K562 (cell line): ENCODE results near the gene NFE2. TPM values are rescaled to one million over a fixed set of nuclear protein-coding genes. Genes with fewer than 3 reads are reported as not detected.
A peak's percentile ranks its signal among the peaks of the same experiment; 100 is the strongest.

Experiments
- ARID2 ChIP-seq: fragments of 450-650 bp; IDR thresholded peaks from 2 replicates; pipeline ENCODE4 v1.6.1; 2017; ENCODE audit warnings: antibody characterized with exemption, mild to moderate bottlenecking
- ARID4B ChIP-seq: sonication (generic); formaldehyde crosslinking; IDR thresholded peaks from 2 replicates; pipeline ENCODE4 v1.8.0; 2022; ENCODE audit warnings: mild to moderate bottlenecking, missing genetic modification reagents
- ATF7 ChIP-seq: fragments of 450-650 bp; IDR thresholded peaks from 2 replicates; pipeline ENCODE4 v1.7.1; 2014; ENCODE audit warnings: mild to moderate bottlenecking, moderate library complexity
- CCNT2 ChIP-seq: IDR thresholded peaks from 2 replicates; pipeline ENCODE4 v1.6.1; 2011; ENCODE audit warnings: borderline replicate concordance, low read depth, mild to moderate bottlenecking, moderate library complexity, mixed read lengths, low read length; ENCODE audit not compliant: insufficient read length; ENCODE audit errors: extremely low read depth
- DEAF1 ChIP-seq: fragments of 450-650 bp; formaldehyde crosslinking; IDR thresholded peaks from 2 replicates; pipeline ENCODE4 v1.4.0; 2020; ENCODE audit warnings: mild to moderate bottlenecking, moderate library complexity
- ETV5 ChIP-seq: sonication (generic); formaldehyde crosslinking; IDR thresholded peaks from 2 replicates; pipeline ENCODE4 v1.4.0; 2020; ENCODE audit warnings: low read depth, mild to moderate bottlenecking, missing genetic modification reagents
- HDAC3 ChIP-seq: fragments of 450-650 bp; IDR thresholded peaks from 2 replicates; pipeline ENCODE4 v1.6.1; 2018; ENCODE audit warnings: borderline replicate concordance, mild to moderate bottlenecking, moderate library complexity; ENCODE audit not compliant: partially characterized antibody
- HMGN3 ChIP-seq: IDR thresholded peaks from 2 replicates; pipeline ENCODE4 v1.6.1; 2011; ENCODE audit warnings: borderline replicate concordance, low read depth, mild to moderate bottlenecking, mixed read lengths, low read length; ENCODE audit not compliant: insufficient read length; ENCODE audit errors: extremely low read depth
- MNT ChIP-seq, 2 experiments: fragments of 450-650 bp; conservative IDR thresholded peaks; 2 replicates each; pipeline ENCODE4 v1.6.1; 2017; ENCODE audit warnings: mild to moderate bottlenecking in 2 of 2, moderate library complexity in 2 of 2
- NCOA4 ChIP-seq: fragments of 450-650 bp; IDR thresholded peaks from 2 replicates; pipeline ENCODE4 v1.6.1; 2018; ENCODE audit warnings: mild to moderate bottlenecking; ENCODE audit not compliant: partially characterized antibody
- NCOR1 ChIP-seq: fragments of 450-650 bp; IDR thresholded peaks from 2 replicates; pipeline ENCODE4 v1.6.1; 2016; ENCODE audit warnings: mild to moderate bottlenecking, moderate library complexity
- NFE2 ChIP-seq: IDR thresholded peaks from 2 replicates; pipeline ENCODE4 v1.6.1; 2014; ENCODE audit warnings: antibody characterized with exemption, low read depth
- NR2C1 ChIP-seq, 2 experiments: fragments of 450-650 bp; IDR thresholded peaks; 2 replicates each; pipeline ENCODE4 v1.6.1; 2017; ENCODE audit warnings: mild to moderate bottlenecking in 2 of 2, antibody characterized with exemption in 1 of 2, inconsistent platforms in 1 of 2, missing compliant biosample characterization in 1 of 2, missing genetic modification characterization in 1 of 2
- PML ChIP-seq: IDR thresholded peaks from 2 replicates; pipeline ENCODE4 v1.6.1; 2012; ENCODE audit warnings: low read length, inconsistent platforms
- SMARCA5 ChIP-seq: fragments of 450-650 bp; IDR thresholded peaks from 2 replicates; pipeline ENCODE4 v1.6.1; 2016
- SMARCE1 ChIP-seq: fragments of 450-650 bp; IDR thresholded peaks from 2 replicates; pipeline ENCODE4 v1.7.1; 2016; ENCODE audit warnings: mild to moderate bottlenecking
- ZKSCAN8 ChIP-seq: fragments of 200-800 bp; sonication (Bioruptor generic); IDR thresholded peaks from 2 replicates; pipeline ENCODE4 v1.6.1; 2016; ENCODE audit warnings: missing genetic modification characterization, missing compliant biosample characterization
- ZNF347 ChIP-seq: fragments of 450-650 bp; formaldehyde crosslinking; IDR thresholded peaks from 2 replicates; pipeline ENCODE4 v1.4.0; 2020; ENCODE audit warnings: low read depth, mild to moderate bottlenecking, moderate library complexity
- polyA plus RNA-seq, 8 experiments: library from polyadenylated mRNA; depleted of rRNA in 4 of 8; stranded (reverse) in 5 of 8; unstranded in 3 of 8; fragments of >200 nt; fragmentation: Nextera tagmentation in 2 of 8; fragmentation: Illumina TruSeq in 1 of 8; extraction: Ambion mirVana in 2 of 8; extraction: Trizol in 1 of 8; gene quantifications; 2 replicates each; pipeline versions ENCODE4 v1.2.1 to v1.2.3, GENCODE V29; 2011 to 2014; ENCODE audit warnings: inconsistent platforms in 1 of 8, missing spikeins in 1 of 8
- total RNA-seq, 7 experiments: library from RNA; depleted of rRNA in 6 of 7; stranded (reverse); fragments of >200 nt in 6 of 7; fragmentation: Illumina TruSeq in 2 of 7; extraction: Trizol in 2 of 7; gene quantifications; 2 replicates each; pipeline versions ENCODE4 v1.2.1 to v1.2.3, GENCODE V29; 2011 to 2021; ENCODE audit warnings: low replicate concordance in 1 of 7

Gene NFE2
- total and polyA plus RNA-seq, 9 of the 15 experiments (the other 6 are each of a cell fraction or from before 2014, with no cell fraction given) = 12.3 to 282 (median 208) TPM

- TF ChIP-seq ARID4B (CRISPR knock-in tag) (peak; percentile 73), NR2C1 (IDR thresholded peaks at IDR 0.05) (no peak), NR2C1 (tag; IDR thresholded peaks at IDR 0.05) (peak; percentile 50), SMARCE1 (peak; percentile 46), SMARCA5 (0 out of 2 replicates have a peak, but pooled peaks have one; percentile 19), CCNT2 (peak; percentile 61), MNT (conservative IDR thresholded peaks at IDR 0.05) (peak in 1 of 2 experiments; percentile 49; a peak in 3 of 4 replicates), ARID2 (0 out of 2 replicates have a peak, but pooled peaks have one; percentile 26), HMGN3 (no peak), NFE2 (peak; percentile 85), HDAC3 (peak; percentile 68), DEAF1 (CRISPR knock-in tag) (peak; percentile 35; the same call in 1 of the 2 replicates), NCOR1 (peak; percentile 84), ETV5 (no peak), ATF7 (peak; percentile 16; the same call in 1 of the 2 replicates), ZNF347 (CRISPR knock-in tag) (no peak), ZKSCAN8 (CRISPR knock-in tag) (no peak), PML (peak; percentile 56), NCOA4 (no peak)
Observed at GRCh38 chr12:54337280-54337842, 36.5 kb upstream of the NFE2 start (continued).
